Mesenteric fat pad (tissue), 1 donor: ENCODE data around the gene CCDC40. TPM values are rescaled to one million over a fixed set of nuclear protein-coding genes. Genes with fewer than 3 reads are reported as not detected.
A peak's percentile ranks its signal among the peaks of the same experiment; 100 is the strongest.

ENCODE experiments used
- DNase-seq: peaks from one replicate; pipeline ENCODE4 v3.0.0-alpha.2; 2020; ENCODE audit warnings: low spot score
- total RNA-seq: library from RNA; stranded (reverse); fragmentation: NEBNext Ultra II Directional; extraction: Animal tissue kit (Norgen Biotek cat#: 25700); gene quantifications from one replicate; pipeline ENCODE4 v1.2.1, GENCODE V29; 2021
- donor health status: DM: yes; HTN: yes; CAD: no.

The CCDC40 gene
- total RNA-seq, 1 donor from 2014 or later: 7.9 TPM

- no peak for DNase-seq
These were observed 35.3 kb upstream of the CCDC40 start for GRCh38 chr17:80000981-80001775.

- DNase-seq: no peak
These were observed 34.3 kb upstream of the CCDC40 start for GRCh38 chr17:80002070-80002641.

GRCh38 chr17:80002690-80003490, 33.6 kb upstream of the CCDC40 start:
- DNase-seq: no peak

GRCh38 chr17:80003969-80004368, 32.5 kb upstream of the CCDC40 start:
- no peak for DNase-seq

- DNase-seq: no peak
These were observed 30.8 kb upstream of the CCDC40 start for GRCh38 chr17:80005360-80006338.

GRCh38 chr17:80006339-80006720, 30.1 kb upstream of the CCDC40 start:
- DNase-seq: no peak

GRCh38 chr17:80006811-80007752, 29.4 kb upstream of the CCDC40 start:
- no peak for DNase-seq

- no peak for DNase-seq
These were observed 28.5 kb upstream of the CCDC40 start for GRCh38 chr17:80007939-80008338.

GRCh38 chr17:80008383-80008840, 28.0 kb upstream of the CCDC40 start:
- DNase-seq: peak; percentile 94

- no peak for DNase-seq
These were observed 27.6 kb upstream of the CCDC40 start for GRCh38 chr17:80008848-80009247.

GRCh38 chr17:80009391-80010282, 26.8 kb upstream of the CCDC40 start:
- no peak for DNase-seq

- DNase-seq: no peak
These were observed 26.1 kb upstream of the CCDC40 start for GRCh38 chr17:80010283-80010858.

GRCh38 chr17:80011989-80012555, 24.4 kb upstream of the CCDC40 start:
- no peak for DNase-seq

GRCh38 chr17:80012765-80013741, 23.4 kb upstream of the CCDC40 start:
- DNase-seq: no peak

GRCh38 chr17:80017226-80018010, 19.0 kb upstream of the CCDC40 start:
- DNase-seq: no peak
